ENCODE results near the gene BCAS4.

BCAS4 gene

DNA sequence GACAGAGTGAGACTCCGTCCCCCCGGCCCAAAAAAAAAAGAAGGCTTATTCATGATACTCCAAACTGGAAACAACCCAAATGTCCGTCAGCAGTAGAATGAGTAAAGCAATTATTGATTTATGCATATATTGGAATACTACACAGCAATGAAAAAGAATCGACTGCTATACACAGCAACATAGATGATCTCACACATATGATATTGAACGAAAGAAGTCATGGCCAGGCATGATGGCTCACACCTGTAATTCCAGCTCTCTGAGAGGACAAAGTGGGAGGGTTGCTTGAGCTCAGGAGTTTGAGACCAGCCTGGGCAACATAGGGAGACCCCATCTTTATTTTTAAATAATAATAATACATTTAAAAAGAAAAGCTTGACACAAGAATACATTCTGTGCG, 28.5 kb downstream of the BCAS4 start:
- no peak for DNase-seq

DNA sequence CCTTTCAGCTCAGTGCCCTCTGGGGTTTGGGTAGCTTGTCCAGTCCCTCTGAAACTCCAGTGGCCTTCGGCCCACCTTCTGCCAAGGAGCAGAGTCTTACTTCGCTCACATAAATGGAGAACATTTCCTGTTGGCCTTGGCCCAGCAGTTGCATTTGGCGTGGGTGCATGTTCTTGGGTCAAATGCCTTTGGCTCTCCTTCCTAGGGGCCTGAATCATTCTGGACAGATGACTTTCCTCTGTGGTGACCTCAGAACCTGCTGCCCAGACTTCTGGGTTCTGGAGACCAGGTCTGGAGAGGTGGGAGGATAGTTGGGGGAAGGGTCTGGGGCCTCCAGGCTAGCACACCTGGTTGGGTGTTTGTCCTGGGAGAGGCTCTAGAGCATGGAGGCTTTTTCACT, 29.3 kb downstream of the BCAS4 start:
- DNase-seq = no peak

DNA sequence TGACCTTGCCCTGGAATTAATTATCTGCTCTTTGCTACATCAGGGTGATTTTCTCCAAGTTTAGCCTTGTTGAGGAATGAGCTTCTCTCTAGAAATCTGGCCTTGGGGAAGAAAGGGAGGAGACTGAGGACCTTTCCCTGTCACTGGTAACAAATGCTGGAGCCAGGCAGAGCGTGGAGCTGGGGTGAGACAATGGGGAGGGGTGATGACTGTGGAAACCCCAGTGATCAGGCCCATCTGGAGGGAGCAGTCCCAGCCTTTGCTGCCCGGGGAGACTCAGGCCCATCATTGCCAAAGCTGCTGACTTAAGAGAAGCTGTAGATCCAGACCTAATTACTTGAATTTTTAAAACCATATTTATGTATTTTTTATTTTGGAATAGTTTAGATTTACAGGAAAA, 31.3 kb downstream of the BCAS4 start:
- no peak for DNase-seq

DNA sequence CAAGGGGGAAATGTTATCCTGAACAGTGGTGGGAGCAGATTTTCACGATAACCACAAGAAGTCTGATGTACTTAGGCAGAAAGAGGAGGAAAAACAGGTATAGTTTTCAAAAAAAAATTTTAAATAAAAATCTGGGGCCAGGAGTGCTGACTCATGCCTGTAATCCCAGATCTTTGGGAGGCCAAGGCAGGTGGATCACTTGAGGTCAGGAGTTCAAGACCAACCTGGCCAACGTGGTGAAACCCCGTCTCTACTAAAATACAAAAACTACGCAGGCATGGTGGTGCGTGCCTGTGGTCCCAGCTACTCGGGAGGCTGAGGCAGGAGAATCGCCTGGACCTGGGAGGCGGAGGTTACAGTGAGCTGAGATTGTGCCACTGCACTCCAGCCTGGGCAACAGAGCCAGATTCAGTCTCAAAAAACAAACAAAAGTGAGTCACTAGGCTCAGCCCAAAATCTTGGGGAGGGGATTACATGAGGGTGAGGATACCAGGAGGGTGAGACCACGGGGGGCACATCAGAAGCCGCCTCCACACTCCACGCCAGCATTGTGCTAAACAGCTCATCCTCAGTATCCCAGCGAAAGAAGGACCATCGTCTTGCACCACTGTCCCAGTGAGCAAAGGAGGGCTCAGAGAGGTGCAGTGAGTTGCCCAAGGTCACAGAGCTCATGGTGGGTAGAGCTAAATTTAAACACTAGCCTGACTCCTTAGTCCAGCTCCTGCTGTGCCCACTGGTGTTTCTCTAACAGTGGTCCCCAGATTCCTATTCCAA, 33.7 kb downstream of the BCAS4 start:
- DNase-seq = no peak

DNA sequence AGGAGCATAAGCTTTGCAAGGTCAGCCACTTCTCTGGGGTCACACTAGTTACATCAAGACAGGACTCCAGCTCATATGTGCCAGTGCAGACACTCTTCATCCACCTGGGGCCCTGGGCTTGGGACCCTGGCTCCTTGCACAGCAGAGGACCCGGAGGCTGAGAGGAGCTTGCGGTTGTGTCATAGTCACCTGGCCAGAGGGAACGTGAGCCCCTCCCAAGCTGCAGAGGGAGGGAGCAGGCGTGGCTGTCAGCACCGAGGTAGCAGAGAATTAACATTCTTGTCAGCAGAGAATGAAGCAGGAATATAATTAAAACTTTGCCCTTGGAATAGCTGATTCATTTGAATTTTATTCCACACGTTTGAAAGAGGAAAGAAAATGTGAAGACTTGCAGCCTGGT, 36.8 kb downstream of the BCAS4 start:
- no peak for DNase-seq

DNA sequence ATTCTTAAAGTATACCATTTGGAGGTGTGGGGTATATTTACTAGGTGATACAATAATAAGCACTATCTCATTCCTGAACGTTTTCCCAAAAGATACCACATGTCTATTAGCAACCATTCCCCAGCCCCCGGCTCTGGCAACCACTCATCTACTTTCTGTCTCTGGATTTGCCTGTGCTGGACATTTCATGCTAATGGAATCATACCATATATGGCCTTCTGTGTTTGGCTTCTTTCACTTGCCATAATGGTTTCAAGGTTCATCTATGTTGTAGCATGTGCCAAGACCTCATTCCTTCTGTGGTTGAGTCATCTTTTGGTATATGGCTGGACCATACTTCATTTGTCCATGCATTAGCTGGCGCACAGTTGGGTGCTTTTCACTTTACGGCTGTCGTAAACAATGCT, 39.7 kb downstream of the BCAS4 start:
- DNase-seq = peak; percentile 96

DNA sequence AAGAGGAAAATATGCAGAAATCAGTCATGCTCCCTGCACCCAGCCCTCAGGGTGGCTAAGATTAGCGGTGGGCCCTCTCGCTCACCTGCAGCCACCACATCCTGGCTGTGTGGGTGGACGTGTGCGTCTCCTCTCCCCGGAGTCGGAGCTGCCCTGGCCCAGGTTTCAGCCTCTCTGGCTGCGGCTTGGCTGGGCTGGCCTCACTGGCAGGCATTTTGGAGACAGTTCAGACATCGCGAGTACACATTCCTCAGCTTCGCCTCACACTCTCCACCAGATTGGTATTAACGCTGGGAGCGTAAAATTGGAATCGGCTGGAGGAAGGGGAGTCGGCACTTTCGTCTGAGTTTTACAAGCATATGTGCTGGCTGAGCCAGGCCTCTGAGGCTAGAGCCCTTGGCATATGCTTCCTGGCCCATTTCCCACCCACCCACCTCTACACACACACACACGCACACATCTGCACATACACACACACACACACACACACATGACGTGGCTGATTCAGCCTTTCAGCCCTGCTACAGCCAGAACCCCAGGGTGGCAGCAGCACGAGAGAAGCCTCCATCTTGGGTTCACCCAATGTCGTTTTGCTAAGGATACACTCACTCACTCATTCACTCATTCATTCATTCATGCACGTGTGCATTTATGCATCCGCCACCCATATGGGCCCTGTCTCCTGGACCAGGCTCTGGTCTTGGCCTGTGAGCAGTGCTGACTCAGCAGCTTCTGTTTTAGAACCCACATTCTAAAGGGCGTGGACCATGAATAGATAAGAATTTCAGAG, 42.9 kb downstream of the BCAS4 start:
- peak; percentile 80 for DNase-seq

DNA sequence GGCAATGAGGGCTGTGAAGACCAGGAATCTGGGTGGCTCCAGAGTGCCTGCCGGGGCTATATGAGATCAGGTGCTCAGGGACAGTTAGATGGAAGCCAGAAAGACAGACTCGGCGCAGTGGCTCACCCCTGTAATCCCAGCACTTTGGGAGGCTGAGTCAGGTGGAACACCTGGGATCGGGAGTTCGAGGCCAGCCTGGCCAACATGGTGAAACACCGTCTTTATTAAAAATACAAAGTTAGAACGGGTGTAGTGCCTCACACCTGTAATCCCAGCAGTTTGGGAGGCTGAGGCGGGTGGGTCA, 43.4 kb downstream of the BCAS4 start:
- DNase-seq = no peak

DNA sequence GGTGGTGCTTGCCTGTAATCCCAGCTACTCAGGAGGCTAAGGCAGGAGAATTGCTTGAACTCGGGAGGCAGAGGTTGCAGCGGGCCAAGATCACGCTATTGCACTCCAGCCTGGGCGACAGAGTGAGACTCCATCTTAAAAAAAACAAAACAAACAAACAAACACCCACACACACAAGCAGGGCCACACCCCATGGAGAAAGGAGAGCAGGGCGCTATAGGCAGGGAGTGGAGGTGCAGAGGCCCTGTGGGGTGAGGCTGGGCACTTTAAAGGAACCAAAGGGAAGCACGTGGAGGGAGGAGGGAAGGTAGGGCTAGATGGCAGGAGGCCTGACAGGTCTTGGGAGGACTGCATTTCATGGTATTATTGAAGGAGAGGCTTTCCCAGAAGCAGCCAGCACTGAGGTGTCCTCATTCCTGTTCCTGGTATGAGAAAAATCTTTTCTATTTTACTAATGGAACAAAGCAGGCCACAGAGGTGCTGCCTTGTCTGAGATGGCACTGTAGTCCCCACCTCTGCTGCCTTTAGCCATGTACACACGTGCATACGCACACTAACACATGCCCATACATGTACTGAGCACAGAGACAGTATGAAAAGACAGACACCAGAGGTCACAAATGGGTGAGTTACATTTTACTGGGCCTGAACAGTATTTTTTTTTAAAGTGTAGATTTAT, 44.0 kb downstream of the BCAS4 start:
- no peak for DNase-seq

DNA sequence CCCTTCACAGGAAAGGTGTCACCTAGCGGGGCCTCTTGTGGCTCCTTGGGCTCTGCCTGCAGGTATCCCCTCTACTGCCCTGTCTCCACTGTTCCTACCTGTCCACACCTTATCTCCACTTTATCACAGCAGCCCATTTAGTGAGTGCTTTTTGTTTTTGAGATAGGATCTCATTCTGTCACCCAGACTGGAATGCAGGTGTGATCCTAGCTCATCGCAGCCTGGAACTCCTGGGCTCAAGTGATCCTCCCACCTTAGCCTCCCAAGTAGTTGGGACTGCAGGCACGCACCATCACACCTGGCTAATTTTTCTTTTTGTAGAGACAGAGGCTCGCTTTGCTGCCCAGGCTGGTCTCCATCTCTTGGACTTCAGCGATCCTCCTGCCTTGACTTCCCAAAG, 48.0 kb downstream of the BCAS4 start:
- DNase-seq = no peak

DNA sequence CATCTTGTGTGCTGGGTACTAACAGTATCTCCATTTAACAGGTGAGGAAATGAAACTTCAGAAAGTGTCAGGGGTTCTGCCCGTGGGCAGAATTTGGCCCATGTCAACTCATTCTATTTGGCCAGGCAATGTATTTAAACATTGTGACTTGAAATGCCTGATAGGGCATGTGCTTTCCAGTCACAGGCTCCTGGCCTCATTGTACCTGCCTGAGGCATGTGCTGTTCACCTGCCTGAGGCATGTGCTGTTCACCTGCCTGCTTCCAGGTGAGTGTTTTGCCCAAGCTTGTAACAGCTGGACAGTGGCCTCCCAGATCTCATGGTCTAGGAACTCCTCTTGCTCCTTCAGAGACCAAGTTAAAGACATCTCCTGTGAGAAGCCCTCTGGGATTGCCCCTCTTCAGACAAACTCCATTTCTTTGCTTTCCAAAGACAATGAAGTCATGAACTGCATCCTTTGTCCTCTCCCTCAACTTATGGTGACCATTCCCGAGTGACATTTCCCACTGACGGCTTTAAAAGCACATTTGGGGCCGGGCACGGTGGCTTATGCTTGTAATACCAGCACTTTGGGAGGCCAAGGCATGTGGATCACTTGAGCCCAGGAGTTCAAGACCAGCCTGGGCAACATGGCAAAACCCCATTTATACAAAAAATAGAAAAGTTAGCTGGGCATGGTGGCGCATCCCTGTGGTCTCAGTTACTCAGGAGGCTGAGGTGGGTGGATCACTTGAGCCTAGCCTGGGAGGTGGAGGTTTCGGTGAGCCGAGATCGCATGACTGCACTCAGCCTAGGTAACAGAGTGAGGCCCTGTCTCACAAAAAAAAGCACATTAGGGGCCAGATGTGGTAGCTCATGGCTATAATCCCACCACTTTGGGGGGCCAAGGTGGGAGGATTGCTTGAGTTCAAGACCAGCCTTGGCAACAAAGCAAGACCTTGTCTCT, 48.7 kb downstream of the BCAS4 start:
- no peak for DNase-seq

DNA sequence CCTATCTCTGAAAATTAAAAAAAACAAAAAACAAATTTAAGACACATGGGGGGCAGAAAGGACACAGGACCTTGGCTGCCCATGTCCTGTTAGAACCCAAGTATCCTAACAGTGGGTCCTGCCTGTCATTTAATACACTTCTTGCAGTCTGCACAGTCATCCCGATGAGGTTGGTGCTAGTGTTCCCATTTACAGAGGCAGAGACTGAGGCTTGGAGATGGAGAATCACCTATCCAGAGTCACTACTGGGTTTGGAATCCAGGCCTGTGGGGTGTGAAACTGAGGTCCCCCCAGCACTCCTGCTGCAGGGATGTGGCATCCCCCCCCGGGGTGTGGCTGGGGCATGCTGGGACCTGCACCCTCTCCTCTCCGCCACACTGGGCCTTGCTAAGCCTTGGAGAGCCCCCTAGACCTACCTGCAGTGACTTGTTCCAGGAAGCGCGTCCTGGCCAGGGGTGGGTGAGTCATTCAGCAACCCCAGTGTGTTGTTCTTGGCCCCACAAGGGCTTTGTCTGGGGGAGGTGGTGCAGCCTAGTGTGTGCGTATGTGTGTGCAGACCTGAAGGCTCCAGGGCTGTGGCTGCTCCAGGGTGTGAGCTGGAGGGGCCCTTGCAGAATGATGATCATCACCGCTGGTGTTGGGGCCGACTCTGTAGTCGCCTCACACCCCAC, 49.7 kb downstream of the BCAS4 start:
- DNase-seq = peak; percentile 56

DNA sequence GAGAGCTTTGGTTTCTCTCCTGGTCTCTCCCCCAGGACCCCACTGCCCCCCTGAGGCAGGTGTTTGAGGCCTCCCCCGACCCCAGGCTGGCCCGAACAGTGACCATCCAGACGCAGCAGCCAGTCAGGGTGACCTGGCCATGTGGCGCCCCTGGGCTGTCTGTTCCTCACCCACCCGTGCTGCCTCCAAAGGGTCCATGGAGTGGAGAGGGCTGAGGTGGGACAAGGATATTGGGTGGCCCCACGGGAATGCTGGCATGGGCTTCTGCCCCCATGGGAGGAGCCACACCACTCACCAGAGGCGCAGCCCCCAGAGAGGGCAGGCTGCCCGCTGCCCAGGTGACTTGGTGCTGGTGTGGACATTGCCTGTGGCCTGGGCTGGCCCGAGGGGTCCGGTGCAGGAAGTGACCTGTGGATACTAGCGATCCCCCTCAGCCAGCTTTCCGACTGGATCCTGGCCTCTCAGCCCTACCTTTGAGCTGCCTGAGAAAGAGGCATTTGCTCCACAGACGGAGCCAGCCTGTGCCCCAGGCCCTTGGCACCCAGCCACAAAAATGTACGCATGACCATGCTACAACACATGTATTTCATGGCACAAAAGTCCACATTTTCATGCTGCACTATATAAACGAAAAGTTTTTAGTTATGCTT, 50.8 kb downstream of the BCAS4 start:
- no peak for DNase-seq

DNA sequence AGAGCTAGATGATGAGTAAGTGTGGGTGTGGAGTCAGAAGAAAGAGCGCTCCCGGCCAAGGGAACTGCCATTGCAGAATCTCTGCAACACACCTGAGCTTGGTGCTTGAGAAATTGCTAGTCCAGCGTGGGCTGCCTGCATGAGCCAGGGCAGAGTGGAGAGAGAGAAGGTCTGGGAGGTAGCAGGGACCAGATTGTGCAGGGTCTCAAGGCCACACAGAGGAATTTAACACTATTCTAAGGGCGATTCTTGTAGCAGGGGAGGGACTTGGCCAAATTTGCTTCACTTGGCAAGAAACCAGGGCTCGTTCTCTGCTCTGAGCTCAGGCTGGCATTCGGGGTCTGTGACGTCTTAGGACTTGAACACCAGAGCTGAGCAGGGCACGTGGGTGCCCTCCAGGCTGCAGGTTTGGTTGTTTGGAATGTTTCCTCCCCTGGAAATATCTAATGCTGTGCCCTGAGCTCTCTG, 53.5 kb downstream of the BCAS4 start:
- DNase-seq = peak; percentile 23

DNA sequence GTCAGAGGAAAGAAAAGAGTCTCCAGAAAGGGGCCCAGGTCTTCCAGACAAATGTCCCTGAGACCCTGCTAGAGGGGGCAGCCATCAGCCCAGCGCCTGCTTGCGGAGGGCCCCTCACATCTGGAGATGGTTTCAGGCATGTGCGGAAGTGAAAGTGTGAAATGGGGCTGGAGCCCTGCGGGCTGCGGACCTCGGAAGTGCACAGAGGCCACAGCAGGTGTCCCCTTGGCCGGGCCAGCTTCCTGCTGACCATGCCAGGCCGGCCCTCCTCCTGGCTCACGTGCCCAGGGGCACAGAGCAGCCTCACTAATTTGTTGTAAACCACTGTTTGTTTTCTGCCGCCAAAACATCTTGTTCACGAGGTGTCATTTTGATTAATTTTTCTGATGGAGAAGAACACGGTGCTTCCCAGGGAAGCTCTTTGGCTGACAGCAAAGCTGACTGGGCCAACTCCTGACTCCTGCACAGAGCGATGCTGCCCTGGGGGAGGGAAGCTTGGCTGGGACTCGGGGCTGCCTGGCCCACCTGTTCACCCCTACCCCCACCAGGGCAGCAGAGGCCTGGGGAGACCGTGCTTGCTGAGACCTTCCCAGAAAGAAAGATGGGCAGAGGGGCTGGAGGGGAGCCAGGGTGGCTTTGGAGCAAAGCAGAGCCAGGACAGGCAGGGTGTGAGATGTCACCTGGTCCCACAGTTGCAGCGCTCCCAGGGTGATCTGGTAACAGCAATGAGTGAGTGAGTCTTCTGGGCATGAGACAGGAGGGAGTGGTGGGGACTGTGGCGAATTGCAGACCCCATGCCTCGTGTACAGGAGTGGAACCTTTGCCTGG, 54.2 kb downstream of the BCAS4 start:
- DNase-seq = no peak

DNA sequence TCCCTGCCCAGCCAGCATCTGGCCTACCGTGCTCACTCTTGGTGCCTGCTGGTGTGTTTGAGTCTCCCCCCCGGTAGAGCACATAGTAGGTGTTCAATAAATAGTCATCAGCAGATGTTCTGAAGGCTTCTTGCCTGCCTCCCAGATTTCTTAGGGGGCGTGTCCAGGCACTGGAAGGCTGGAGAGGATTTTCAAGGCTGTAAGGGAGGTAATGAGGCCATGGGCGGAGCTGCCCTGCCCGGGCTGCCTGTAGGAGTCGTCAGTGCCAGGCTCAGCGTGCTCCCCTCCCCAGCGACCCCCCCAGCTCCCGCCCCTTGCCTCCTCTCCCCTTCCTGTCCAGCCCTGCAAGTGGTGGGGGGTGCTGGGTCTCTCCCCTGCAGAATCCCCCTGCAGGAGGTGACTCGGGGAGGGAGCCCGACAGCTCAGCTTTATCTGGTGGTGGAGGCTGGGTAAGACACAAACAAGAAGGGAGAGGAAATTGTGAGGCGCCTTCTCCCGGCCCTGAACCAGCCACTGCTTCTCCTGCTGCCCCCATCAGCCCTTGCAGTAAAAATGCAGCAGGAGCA, 55.9 kb downstream of the BCAS4 start:
- DNase-seq = no peak

DNA sequence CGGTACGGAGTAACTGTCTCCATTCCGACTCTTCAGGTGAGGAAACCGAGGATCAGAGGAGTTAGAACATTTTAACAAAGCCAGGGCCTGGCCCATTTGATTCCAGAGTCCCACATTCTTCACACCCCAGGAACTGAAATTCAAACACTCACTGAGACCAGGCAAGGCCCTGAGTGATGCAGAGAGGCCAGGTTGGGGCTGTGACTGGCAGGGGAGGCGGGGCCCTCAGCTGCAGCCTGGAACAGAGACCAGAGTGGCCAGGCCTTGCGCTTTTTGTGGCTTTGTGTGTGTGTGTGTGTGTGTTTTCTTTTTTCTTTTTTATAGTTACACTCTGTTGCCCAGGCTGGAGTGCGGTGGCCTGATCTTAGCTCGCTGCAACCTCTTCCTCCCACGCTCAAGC, 57.2 kb downstream of the BCAS4 start:
- DNase-seq = no peak

DNA sequence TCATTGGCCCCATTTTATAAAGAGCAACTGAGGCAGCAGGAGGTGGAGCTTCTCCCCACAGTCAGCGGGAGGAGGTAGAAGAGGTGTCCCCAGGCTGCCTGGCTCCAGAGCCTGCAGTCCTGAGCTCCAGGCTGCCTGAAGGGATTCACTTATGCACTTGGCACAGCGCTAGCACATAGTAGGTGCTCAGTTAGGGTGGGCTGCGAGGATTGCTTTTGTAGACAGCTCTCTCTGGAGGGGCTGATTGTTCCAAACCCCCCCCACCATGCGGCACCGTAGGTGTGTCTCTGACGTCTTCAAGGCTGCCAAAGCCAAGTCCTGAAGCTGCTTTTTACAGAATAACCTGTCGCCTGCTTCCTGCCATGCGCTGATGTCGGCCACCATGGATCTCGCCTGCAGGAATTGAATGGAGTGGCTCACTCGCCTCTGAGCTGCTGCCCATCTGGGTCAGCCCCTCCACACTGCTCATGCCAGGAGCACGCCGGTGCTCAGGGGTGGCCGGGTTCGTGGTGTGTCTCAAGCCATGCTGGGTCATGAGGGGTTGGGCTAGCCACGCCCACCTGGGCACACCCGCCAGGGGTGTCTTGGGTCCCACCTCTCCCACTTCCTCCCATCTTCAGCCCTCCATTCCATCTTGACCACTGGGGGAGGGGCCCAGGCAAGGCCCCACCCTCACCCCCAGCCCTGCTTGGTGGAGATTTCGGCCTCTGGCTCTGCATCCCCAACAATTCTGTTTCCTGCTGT, 59.8 kb downstream of the BCAS4 start:
- DNase-seq = no peak
